Activated CD4-positive, CD25-positive, alpha-beta regulatory T cell treated with anti-CD3 and anti-CD28 coated beads, Interleukin-2, amount 50 U/mL, for 16 hours (primary cell): ENCODE data around the gene GALNT17.
"Not testable (repeated sequence)": the region's sequence is repeated elsewhere in the genome, so short reads cannot be mapped to it uniquely, and the experiment has no call there.

ENCODE experiments used
- DNase-seq: peaks from one replicate; pipeline ENCODE4 v3.0.0-alpha.2; 2020; ENCODE audit warnings: low read depth, low spot score

The GALNT17 gene

DNA sequence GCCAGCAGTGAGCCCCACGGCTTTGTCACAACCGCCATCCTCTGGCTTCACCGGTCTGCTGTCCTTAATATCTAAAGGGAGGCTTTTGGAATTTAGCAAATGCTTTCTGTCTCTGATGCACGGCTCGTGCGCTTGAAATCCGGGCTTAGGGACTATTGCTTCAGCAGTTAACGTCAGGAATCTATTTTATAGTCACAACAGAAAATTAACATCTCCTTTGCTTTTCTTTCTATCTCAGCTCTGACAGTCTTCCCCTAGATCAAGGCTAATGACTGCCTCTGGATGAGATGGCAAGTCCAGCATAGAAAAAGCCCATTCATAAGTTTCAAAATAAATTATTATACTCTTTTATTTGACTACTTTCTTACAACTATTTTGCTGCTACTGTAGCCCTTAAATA is 423.8 kb downstream of the GALNT17 start:
- DNase-seq, result no peak

DNA sequence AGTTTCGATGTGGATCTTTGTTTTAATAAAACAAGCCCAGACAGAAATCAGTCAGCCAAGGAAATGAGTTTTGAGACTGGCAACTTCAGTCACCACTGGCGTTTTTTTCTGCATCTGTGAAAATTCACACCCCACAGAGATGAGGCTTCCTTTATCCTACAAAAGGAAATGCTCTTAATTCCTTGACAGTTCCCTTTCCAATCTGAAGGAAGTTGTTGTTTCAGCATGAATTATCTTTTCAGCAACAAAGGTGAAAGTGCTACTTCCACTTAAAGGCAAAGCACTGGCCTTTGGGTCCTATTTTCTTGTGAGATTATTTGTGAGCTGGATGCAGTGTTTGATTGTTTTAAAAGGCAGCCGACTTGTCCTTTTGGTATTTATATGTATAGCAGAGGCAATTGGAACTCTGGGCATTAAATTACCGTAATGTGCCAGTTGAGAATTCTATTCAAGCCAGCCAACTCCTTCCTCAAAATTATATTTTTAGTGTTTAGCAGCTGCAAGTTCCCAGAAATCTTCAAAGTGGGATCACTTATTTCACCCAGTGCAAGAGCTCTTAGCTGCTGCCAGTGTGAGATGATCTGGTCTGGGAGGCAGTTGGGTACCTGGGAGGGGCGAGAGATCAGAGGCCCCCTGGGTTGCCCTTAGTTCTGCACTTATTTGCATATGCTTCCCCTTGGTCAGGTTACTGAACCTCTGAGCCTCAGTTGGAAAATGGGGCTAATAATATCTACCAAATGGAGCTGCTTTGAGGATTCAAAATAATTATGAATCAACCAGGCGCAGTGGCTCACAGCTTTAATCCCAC is 427.1 kb downstream of the GALNT17 start:
- no peak for DNase-seq

DNA sequence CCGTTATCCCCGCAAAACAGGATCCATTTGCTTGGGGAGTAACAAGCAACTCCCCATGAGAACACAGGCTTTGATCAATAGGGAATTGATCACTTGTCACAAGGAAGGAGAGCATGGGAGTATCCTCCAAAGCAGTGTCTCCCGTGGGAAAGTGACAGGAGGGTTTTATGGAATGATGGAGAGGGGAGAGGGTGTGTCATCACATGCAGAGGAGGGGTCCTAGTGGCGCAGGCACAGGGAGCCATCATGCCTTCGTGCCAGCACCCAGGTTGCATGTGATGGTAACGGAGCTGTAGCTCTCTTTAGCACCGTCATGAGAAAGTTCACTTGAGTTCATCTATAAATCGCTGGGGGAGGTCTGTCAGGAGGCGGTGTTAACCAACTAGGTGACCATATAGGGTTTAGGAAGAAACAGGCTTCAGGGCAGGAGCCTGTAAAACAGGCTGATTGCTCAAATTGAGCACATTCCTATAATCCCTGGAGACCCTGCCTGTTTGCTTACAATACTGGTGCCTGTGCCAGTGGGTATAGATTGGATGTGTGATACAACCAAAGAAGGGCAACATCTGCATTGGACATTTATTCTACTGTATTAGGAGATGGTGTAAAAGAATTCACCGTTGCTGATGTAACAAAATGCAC is 428.5 kb downstream of the GALNT17 start:
- no peak for DNase-seq

DNA sequence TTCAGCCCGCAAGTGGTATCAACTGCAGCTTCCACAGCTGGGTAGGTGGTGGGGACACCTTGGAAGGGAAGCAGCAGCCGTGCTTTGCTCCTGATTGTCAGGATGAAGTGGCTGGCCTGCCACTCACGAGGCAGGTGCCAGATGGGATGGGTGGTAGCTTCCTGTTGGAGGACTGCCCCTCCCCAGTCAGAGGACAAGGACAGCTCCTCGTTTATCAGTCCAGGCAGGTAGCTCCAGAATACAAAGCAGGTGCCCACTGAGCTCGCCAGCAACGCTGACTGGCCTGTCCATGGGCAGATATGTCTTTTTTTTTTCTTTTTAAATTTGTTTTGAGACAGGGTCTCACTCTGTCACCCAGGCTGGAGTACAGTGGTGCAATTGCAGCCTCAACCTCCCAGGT is 431.3 kb downstream of the GALNT17 start:
- DNase-seq, result no peak

DNA sequence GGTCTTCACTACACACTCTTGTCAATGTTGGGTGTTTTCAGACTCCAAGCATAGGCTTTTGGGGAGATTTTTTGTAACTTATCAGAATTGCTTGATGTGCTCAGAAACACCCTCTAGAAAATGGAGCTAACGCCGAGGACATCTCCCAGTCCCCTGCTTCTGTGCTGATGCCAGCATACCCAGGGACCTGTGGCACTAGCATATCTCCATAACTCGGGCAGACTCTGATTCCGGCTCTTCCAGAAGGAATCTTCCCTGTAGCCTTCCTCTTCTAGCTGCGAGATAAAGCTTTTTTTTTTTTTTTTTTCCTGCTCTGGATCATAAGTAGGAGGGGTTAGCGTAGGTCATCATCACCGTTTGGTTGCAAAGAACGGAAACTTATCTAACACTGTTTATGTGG is 434.4 kb downstream of the GALNT17 start:
- DNase-seq, result no peak

DNA sequence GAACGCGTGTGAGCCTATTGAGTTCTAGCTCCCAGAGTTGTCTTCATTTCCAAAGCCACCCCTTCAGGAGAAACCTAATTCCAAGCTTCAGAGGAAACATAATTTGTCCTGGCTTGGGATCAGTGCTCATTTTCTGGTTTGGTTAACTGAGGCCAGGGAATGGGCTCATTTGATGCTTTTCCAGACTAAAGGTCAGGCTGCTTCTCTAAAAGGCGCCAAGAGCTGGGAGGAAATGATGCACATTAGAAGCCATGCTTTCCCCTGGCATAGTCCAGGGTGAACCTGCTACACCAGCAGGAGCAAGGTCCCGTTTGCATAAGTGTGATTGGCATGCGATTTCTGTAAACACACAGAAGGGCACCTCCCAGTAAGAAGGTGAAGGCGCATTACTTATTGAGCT is 435.0 kb downstream of the GALNT17 start:
- no peak for DNase-seq

DNA sequence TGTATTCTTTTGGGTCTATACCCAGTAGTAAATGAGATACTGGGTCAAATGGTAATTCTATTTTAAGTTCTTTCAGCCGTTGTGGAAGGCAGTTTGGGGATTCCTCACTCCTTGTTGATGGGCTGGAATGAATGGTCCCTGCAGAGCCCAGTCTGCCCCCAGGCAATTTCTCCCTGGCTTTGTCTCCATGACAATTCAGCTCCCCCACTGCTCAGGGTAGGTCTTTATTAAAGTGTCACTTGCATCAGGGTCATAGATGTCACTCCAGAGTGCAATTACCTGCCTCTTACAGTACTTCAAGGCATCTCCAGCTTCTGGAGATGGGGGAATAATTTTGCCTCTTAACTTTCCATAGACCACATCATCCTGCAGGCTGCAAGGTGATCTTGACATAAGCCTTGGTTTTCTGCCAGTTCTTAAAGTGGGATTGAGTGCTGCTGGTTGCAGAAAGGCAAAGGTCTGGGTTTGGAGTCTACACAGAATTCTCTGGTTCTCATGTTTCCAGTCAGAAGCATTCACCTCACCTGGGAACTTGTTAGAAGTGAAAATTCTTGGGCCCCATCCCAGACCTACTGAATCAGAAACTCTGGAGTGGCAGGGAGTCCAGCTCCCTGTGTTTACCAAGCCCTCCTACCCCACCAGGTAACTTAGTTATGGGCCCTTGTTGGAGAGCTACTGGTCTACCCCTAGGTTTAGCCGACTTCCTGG is 442.4 kb downstream of the GALNT17 start:
- no peak for DNase-seq

DNA sequence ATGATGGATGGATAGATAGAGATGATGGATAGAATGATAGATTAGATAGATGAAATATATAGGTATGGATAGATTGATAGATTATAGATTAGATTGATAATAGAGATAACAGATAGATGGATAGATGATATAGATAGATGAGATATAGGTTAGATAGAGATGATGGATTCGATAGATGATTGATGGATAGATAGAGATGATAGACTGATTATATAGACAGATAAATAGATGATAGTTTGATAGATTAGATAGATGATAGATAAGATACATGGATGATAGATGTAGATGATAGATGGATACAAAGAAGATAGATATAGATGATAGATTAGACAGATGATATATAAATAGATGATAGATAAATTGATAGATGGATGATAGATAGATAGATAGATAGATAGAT is 448.1 kb downstream of the GALNT17 start:
- no peak for DNase-seq

DNA sequence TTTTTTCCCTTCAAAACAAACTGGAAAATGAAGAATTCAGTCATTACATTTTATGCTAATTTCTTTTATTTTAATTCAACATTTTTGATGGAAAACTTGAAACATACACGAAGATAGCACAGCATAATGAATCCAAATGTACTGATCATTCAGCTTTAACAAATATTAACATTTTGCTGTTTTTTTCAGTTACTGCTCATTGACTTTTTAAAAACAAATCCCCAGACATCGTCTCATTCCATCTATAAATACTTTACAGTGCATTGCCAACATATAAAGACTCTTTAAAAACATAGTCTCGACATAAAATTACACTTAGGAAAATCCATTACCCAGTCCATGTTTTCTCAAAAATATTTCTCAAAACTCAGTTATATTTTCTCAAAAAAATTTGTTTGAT is 452.3 kb downstream of the GALNT17 start:
- DNase-seq, result no peak

DNA sequence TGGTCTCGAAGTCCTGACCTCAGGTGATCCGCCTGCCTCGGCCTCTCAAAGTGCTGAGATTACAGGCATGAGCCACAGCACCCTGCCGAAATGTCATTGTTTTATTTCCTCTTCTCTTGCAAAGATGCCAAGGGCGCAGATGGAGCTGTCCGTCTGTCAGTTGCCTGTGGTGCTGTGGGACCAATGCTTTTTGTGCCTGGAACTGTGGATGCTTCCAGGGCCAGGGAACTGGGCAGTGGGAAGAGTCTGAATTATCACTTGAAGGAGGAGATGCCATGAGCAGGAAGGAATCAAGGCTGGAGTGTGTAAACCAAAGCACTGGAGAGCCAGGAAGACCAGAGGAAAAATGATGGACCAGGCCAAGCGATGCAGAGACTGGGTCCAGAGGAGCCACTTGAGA is 459.9 kb downstream of the GALNT17 start:
- no peak for DNase-seq

DNA sequence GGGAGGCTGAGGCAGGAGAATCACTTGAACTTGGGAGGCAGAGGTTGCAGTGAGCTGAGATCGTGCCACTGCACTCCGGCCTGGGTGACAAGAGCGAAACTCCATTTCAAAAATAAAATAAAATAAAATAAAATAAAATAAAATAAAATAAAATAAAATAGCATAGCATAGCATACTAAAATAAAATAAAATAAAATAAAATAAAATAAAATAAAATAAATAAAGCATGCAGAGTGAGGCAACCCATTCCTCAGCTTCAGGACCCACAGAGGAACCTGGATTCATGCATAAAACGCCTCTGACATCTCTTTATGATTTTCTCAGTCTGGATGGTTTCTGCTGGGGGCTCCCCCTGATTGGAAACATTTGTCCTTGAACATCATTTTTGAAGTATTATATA is 460.4 kb downstream of the GALNT17 start:
- not testable (repeated sequence) for DNase-seq

DNA sequence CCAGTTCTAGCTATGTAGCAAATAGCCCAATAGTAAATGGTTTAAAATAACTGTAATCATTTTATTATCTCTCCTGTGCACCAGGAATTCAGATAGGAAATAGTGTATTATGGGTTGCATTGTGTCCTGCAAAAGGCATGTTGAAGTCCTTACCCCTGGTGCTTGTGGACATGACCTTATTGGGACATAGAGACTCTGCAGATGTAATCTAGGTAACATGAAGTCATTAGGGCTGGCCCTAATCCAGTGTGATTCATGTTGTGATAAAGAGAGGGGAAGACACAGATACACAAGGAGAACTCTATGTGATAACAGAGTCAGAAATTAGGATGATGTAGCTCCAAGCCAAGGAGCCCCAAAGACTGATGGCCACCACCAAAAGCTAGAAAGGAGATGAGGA is 462.8 kb downstream of the GALNT17 start:
- DNase-seq, result no peak

DNA sequence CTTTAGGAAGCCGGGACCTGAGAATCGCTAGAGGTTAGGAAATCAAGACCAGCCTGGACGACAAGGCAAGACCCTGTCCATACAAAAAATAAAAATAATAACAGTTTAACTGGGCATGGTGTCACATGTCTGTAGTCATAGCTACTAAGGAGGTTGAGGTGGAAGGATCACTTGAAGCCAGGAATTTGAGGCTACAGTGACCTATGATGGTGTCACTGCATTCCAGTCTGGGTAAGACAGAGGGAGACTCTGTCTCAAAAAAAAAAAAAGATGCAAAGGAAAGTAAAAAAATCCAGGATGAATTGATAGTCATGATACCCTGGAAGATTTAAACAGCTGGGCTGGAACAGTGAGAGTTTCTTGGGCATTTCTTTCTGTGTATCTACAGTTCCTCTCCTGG is 463.2 kb downstream of the GALNT17 start:
- DNase-seq, result no peak

DNA sequence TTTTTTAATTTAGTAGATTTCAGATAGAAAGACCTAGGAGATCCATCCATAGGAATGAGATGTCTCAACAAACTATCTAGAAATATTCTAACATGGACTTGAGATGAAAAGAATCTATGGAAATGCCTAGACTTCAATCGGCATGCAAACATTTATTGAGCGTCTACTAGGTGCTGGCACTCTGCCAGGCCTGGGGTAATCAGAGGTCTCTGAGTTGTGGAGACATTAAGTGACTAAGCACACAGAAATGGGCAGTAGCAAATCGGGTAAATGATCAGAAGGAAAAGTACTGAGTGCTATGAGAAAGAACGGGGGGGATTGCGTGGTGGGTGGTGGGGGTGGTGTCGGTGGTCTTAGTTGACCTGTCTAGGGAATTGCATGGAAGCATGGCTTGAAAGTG is 466.6 kb downstream of the GALNT17 start:
- no peak for DNase-seq

DNA sequence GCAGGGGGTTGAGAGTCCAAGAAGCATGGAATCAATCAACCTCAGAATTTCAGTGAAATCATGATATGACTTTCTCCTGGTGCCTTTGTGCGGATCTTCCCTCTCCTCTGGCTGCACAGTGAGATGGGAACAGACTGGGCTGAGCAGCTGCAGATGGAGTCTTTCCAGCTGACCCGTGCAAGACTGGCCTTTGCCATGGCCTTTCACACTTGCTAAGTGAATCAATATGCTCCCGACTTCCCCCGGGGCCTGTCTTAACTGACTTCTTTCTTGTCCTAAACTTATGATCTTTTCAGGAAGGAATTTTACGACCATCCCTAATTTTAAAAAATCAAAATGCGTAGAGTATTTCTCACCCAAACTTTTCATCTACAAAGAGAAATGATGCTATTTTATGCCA is 469.9 kb downstream of the GALNT17 start:
- no peak for DNase-seq

DNA sequence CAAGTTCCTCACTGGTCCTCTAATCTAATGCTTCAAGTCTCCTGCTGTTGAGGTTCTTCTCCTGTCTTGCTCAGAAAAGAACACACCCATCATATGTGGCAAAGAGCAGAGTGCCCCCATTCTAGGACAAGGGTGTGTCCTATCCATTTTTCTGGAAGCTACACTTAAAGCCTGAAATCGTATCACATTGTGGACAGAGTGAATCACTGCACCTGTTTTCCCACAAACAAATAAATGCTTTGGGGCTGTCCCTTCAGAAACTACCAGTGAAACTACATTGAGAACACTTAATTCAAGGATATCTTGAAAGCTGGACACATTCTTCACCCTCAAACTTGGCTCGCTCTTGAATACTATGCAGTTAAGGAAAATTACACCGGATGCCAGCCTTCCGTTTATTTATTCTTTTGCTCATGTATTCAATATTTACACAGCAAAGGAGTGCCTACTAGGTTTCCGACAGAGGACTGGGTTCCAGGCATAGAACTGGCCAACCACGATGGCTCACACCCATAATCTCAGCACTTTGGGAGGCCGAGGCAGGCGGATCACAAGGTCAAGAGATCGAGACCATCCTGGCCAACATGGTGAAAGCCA is 473.0 kb downstream of the GALNT17 start:
- DNase-seq, result no peak

DNA sequence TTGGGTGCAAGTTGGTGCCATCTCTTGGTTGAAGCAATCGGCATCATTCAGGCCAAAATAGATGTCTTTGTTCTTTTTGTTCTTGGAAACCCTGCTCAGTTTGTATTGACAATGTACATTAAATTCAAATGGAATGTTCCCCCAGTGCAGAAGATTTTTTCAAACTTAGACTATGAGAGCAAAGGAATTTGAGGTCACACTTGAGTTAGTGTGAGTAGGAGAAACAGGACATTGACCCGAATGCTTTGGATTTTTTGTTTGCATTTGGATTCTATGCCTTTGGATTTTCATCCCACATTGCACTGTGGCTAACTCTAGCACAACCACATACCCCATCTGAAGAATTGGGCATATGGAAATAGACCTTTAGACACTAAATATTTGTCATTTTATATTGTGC is 480.0 kb downstream of the GALNT17 start:
- DNase-seq, result no peak

DNA sequence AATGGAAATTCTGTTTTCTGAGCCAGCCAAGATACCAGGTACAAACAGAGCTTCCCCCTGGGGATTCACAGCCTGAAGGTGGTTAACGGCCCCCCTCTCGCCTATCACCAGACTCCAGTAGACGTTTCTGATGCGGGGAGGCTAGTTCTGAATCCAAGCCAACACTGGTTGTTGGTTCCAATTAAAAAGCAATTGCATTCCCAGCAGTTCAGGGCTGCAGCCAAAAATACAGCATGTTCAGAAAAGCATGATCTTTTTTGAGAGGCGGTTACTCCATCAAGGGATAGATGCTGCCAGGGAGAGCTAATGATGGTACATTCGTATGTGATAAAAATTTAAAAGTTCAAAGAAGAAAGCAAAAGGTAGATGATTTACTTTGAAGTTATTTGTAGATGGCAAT is 481.0 kb downstream of the GALNT17 start:
- DNase-seq, result no peak

DNA sequence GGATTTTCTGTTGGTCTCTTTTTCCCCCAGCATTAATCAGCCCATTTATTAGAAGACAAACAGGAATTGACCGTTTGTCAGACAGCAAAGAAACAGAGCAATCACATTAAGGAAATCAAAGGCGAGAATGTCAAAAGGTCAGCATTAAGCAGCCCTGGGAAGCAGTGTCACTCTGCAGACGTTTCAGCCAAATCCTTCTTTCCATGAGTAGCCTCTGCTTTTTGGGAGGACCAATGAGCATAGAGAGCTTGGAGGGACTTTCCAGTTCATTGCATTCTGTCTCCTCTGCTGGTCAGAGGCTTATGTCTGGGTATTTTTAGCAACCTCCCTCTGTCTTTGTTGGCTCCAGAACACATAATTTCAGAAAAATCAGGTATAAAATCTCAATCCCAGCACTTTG is 481.4 kb downstream of the GALNT17 start:
- no peak for DNase-seq

DNA sequence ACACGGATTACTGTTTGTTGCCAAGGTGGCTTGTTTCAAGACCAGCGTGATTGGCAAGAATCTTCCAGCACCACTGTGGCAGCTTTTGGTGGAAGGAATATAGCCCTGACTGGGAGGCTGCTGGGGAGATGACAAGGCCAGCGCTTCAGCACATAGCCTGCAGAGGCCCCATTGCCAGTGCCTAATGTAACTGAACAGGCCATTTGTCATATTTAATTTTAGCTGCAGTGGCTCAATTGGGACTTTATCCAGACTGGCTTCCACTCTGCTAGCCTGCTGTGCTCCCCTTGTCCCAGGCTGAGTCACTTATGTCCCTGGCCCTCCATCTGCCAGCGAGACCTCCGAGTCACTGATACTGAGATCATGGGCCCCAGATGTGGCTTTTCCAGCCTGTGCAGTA is 483.1 kb downstream of the GALNT17 start:
- DNase-seq, result no peak

DNA sequence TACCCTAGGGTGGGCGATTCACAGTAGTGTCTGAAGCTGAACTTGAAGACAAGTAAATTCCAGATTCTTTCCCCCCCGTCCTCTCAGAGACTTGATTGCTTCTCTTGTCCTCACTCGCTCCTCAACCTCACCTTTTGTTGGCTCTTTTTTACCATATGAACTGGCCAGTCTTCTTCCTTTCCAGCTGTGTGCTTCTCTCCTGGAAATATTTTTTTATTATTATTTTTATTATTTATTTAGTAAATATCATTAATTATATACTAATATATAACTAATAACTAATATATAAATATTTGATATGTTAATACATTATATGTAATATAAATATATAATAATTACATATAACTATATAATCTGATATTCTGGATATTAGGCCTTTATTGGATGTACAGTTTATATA is 484.3 kb downstream of the GALNT17 start:
- no peak for DNase-seq

DNA sequence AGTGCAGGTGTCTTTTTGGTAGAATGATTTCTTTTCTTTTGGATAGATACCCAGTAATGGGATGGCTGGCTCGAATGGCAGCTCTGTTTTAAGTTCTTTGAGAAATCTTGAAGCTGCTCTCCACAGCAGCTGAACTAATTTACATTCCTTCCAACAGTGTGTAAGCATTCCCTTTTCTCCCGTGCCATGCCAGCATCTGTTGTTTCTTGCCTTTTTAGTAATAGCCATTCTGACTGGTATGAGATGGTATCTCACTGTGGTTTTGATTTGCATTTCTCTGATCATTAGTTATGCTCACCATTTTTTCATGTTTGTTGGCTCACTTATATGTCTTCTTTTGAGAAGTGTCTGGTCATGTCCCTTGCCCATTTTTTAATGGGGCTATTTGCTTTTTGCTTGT is 486.3 kb downstream of the GALNT17 start:
- DNase-seq, result no peak

DNA sequence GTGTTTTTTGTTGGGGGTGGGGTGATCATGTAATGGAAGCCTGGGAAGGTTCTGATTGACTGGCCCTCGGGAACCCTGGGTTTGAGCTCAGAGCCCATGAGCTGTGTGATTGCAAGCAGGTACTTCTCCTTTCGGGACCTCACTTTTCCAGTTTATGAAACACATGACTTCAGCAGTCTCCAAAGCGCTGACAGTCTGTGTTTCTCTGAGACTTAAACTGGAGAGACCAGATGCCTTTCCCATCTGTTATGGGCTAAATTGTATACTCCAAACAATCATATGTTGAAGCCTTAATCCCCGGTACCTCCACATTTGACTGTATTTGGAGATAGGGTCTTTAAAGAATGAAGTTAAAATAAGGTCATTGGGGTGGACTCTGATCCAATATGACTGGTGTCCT is 493.6 kb downstream of the GALNT17 start:
- DNase-seq, result no peak
